GM10847 (cell line): ENCODE data around the gene NFATC1.

Experiments
- POLR2A ChIP-seq: IDR thresholded peaks from 2 replicates; pipeline ENCODE4 v1.6.1; 2011; ENCODE audit not compliant: insufficient read length; ENCODE audit errors: extremely low read depth

Gene NFATC1

GRCh38 chr18:79529296-79529695 lies 133.6 kb downstream of the NFATC1 start:
- no peak for TF ChIP-seq POLR2A

GRCh38 chr18:79529991-79530390 lies 134.3 kb downstream of the NFATC1 start:
- TF ChIP-seq POLR2A = no peak

GRCh38 chr18:79530821-79531220 lies 135.1 kb downstream of the NFATC1 start:
- TF ChIP-seq POLR2A = no peak

- no peak for TF ChIP-seq POLR2A
These were observed 135.7 kb downstream of the NFATC1 start for GRCh38 chr18:79531386-79531785.

- TF ChIP-seq POLR2A = no peak
These were observed 136.2 kb downstream of the NFATC1 start for GRCh38 chr18:79531926-79532312.

GRCh38 chr18:79532313-79533007 lies 136.7 kb downstream of the NFATC1 start:
- TF ChIP-seq POLR2A = no peak

GRCh38 chr18:79533146-79533545 lies 137.4 kb downstream of the NFATC1 start:
- TF ChIP-seq POLR2A = no peak

- TF ChIP-seq POLR2A = no peak
These were observed 137.9 kb downstream of the NFATC1 start for GRCh38 chr18:79533591-79533990.

- no peak for TF ChIP-seq POLR2A
These were observed 138.6 kb downstream of the NFATC1 start for GRCh38 chr18:79534356-79534755.

- TF ChIP-seq POLR2A = no peak
These were observed 142.0 kb downstream of the NFATC1 start for GRCh38 chr18:79537758-79538157.

- no peak for TF ChIP-seq POLR2A
These were observed 142.9 kb downstream of the NFATC1 start for GRCh38 chr18:79538635-79539034.

- TF ChIP-seq POLR2A = no peak
These were observed 144.6 kb downstream of the NFATC1 start for GRCh38 chr18:79540161-79540903.

GRCh38 chr18:79540904-79541282 lies 145.2 kb downstream of the NFATC1 start:
- no peak for TF ChIP-seq POLR2A

GRCh38 chr18:79542213-79542612 lies 146.5 kb downstream of the NFATC1 start:
- TF ChIP-seq POLR2A = no peak

GRCh38 chr18:79542876-79543750 lies 147.4 kb downstream of the NFATC1 start:
- no peak for TF ChIP-seq POLR2A
